ENCODE data around the gene SEMA4D.
A peak's percentile ranks its signal among the peaks of the same experiment; 100 is the strongest.

SEMA4D gene

DNA sequence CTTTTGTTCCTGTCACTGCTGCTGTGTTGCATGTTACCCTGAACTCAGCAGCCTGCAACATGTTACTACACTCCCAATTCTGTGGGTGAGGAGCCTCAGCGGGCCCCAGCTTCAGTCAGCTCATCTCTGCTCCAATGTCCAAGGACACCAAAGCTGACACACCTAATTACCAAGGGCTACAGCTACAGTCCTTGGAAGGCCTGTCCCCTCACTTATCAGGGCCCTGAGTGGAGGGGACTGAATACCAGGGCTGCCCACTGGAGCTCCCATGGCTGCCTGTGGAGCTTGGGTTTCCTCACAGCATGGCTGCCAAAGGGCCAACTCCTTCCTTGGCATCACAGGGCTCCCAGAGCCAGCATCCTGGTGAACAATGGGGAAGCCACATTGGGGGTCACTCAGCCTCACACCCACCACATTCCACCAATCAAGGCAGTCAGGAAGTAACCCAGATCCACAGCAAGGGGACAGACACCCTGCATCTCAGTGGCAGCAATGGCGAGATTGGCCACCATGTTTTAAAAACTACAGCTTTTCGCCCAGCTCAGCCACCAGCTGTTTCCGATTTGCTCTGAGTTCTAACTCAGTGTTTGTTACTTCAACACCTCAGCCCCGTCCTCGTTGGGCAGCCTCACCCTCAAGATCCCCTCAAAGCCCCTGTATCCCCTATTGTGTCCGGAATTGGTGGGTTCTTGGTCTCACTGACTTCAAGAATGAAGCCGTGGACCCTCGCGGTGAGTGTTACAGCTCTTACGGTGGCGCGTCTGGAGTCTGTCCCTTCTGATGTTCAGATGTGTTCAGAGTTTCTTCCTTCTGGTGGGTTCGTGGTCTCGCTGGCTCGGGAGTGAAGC, 18.9 kb downstream of the SEMA4D start:
- no peak for DNase-seq (ENCODE audit: low read depth)
- TF ChIP-seq CTCF (IDR thresholded peaks at IDR 0.05; ENCODE audit: low read length, missing control alignments), result no peak
- no peak overlapping the region for H3K4me3 ChIP-seq (replicated peaks; ENCODE audit: low read depth, low read length)

- no peak overlapping the region for H3K4me3 ChIP-seq (replicated peaks; ENCODE audit: low read depth, low read length)
- TF ChIP-seq CTCF (IDR thresholded peaks at IDR 0.05; ENCODE audit: low read length, missing control alignments), result peak; percentile 1
- DNase-seq (ENCODE audit: low read depth), result peak; percentile 80
Observed at GRCh38 chr9:89477811-89478630, 19.9 kb downstream of the SEMA4D start.

DNA sequence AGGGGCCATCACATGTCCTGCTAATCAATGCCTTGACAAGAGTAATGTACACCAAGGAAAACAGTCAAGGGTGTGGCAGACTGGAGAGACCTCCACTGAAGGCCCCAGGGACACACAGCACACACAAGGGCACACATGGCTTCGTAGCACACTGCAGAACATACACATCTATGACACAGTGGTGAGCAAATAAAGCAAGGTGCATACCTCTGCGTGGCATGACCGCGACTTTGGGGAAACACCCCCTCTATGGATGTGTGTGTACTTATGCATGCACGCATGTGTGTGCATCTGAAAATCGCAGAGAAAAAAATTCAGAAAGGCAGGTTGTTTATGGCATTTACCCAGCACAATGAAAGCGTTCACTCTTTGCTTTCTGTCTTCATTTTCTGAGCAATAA, 20.5 kb downstream of the SEMA4D start:
- no peak overlapping the region for H3K4me3 ChIP-seq (replicated peaks; ENCODE audit: low read depth, low read length)
- DNase-seq (ENCODE audit: low read depth), result no peak
- TF ChIP-seq CTCF (IDR thresholded peaks at IDR 0.05; ENCODE audit: low read length, missing control alignments), result no peak

DNA sequence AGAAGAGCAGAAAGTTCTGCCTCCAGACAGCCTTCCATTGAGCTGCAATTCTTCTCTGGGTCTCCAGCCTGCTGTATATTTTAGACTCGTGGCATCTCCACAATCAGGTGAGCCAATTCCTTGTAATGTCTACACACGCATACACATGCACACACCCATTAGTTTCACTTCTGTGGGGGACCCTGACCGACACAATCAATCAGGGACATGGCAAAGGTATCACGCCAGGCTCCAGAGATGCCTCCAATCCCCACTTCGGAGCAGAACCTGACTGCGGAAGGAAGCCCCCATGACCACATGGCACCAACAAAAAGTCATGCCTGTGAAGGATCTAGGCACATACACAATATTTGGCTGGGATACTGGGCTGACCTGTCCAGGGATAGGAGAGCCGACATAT, 21.4 kb downstream of the SEMA4D start:
- DNase-seq (ENCODE audit: low read depth), result no peak
- no peak for TF ChIP-seq CTCF (IDR thresholded peaks at IDR 0.05; ENCODE audit: low read length, missing control alignments)
- H3K4me3 ChIP-seq (replicated peaks; ENCODE audit: low read depth, low read length), result no peak overlapping the region

DNA sequence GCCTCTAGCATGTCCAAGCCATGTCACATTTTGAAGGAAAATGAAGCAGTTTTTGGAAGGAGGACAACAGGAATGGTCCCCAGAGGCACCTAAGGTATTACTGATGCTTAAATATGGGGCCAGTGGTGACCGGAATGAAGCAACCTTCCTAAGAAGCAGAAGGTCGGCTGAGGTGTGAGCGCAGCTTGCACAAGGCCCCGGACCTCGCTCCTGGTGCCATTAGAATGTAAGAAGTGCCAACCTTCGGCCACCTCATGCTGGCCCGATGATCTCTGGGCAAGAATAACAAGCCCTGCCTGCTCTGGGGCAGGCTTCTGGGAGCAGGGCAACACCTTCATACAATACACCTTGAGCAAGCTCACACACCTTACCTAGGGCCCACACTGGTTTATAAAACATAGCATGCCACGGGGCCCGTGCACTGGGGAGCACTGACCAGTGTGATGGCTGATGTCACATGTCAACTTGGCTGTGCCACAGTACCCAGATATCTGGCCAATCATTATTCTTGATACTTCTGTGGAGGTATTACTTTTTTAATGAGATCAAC, 21.9 kb downstream of the SEMA4D start:
- no peak overlapping the region for H3K4me3 ChIP-seq (replicated peaks; ENCODE audit: low read depth, low read length)
- no peak for TF ChIP-seq CTCF (IDR thresholded peaks at IDR 0.05; ENCODE audit: low read length, missing control alignments)
- DNase-seq (ENCODE audit: low read depth), result no peak

GRCh38 chr9:89474939-89475338, 23.0 kb downstream of the SEMA4D start:
- H3K4me3 ChIP-seq (replicated peaks; ENCODE audit: low read depth, low read length), result no peak overlapping the region
- TF ChIP-seq CTCF (IDR thresholded peaks at IDR 0.05; ENCODE audit: low read length, missing control alignments), result no peak
- DNase-seq (ENCODE audit: low read depth), result no peak

Data from fibroblast of pulmonary artery (primary cell).